H1 (cell line): ENCODE results near the gene FAM81B. TPM values are rescaled to one million over a fixed set of nuclear protein-coding genes. Genes with fewer than 3 reads are reported as not detected.

Experiments used
- BCL11A ChIP-seq, 2 experiments: IDR thresholded peaks; one replicate each; pipeline ENCODE4 v1.6.1; 2011; ENCODE audit warnings: low read depth in 2 of 2, low read length in 2 of 2, mild to moderate bottlenecking in 2 of 2
- CTBP2 ChIP-seq: IDR thresholded peaks from 2 replicates; pipeline ENCODE4 v1.7.0; 2011; ENCODE audit warnings: borderline replicate concordance, mild to moderate bottlenecking, moderate library complexity, mixed read lengths, low read length; ENCODE audit not compliant: insufficient read depth, insufficient read length
- GTF2F1 ChIP-seq: IDR thresholded peaks from 2 replicates; pipeline ENCODE4 v1.6.1; 2012; ENCODE audit warnings: low read depth, low read length, improper control_type of control experiment, borderline replicate concordance
- RAD21 ChIP-seq, 2 experiments: IDR thresholded peaks in 1 of 2; conservative IDR thresholded peaks in 1 of 2; 2 replicates each; pipeline ENCODE4 v1.6.1; 2011; ENCODE audit warnings: low read depth in 2 of 2, low read length in 2 of 2, improper control_type of control experiment in 1 of 2, inconsistent platforms in 1 of 2, mild to moderate bottlenecking in 1 of 2, moderate library complexity in 1 of 2
- RNF2 ChIP-seq: fragments of 200-900, 300-1000 bp; sonication (generic); IDR thresholded peaks from 2 replicates; pipeline ENCODE4 v1.7.1; 2016; ENCODE audit warnings: borderline replicate concordance, low read depth, mild to moderate bottlenecking, antibody characterized with exemption, low read length; ENCODE audit not compliant: poor library complexity, severe bottlenecking; ENCODE audit errors: missing control alignments
- SIX5 ChIP-seq: IDR thresholded peaks from 2 replicates; pipeline ENCODE4 v1.6.1; 2011; ENCODE audit warnings: mild to moderate bottlenecking, low read depth, low read length
- TAF1 ChIP-seq: IDR thresholded peaks from 2 replicates; pipeline ENCODE4 v1.6.1; 2011; ENCODE audit warnings: mild to moderate bottlenecking, low read depth, low read length
- polyA plus RNA-seq, 7 experiments: library from polyadenylated mRNA; depleted of rRNA in 3 of 7; stranded (reverse) in 5 of 7; unstranded in 2 of 7; fragments of >200 nt in 5 of 7; fragments of 200-250 nt in 2 of 7; gene quantifications; 1 replicate in 5 of 7; 2 replicates in 1 of 7; 4 replicates in 1 of 7; pipeline versions ENCODE4 v1.2.1 to v1.2.3, GENCODE V29; 2011 to 2013; ENCODE audit warnings: missing spikeins in 2 of 7, mixed read lengths in 2 of 7
- total RNA-seq: library from RNA; stranded (reverse); fragmentation: NEBNext Ultra II Directional; extraction: Animal tissue kit (Norgen Biotek cat#: 25700); gene quantifications from 2 replicates; pipeline ENCODE4 v1.2.1, GENCODE V29; 2021
- TF ChIP-seq, protein P1 (sequence below): fragments of 300-600 bp; sonication (generic); IDR thresholded peaks from 2 replicates; pipeline ENCODE4 v1.7.1; 2012; ENCODE audit warnings: low read length, moderate library complexity, mild to moderate bottlenecking, inconsistent platforms; ENCODE audit not compliant: insufficient replicate concordance

The FAM81B gene
- total and polyA plus RNA-seq, 2 of the 8 experiments (the other 6 are each of a cell fraction or from before 2014, with no cell fraction given), result not detected

DNA sequence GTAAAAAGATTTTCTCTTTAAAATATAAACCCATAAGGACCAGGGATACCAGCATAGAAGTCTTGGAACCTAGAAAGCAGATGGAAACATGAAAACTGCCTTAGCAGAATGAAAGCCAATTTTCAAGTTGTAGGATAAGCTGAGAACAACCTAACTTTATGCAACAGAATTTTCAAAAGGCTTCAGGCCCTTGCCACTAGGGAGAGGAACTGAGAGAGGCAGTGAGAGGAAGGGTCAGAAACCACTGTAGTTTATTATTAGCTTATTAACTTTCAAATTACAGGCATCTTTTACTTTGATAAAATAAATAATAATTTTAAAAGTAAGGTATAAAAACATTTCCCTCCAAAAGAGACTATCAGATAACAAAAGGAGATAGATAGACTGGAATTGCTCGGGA lies 33.4 kb downstream of the FAM81B start (continued):
- TF ChIP-seq, protein P1, sequence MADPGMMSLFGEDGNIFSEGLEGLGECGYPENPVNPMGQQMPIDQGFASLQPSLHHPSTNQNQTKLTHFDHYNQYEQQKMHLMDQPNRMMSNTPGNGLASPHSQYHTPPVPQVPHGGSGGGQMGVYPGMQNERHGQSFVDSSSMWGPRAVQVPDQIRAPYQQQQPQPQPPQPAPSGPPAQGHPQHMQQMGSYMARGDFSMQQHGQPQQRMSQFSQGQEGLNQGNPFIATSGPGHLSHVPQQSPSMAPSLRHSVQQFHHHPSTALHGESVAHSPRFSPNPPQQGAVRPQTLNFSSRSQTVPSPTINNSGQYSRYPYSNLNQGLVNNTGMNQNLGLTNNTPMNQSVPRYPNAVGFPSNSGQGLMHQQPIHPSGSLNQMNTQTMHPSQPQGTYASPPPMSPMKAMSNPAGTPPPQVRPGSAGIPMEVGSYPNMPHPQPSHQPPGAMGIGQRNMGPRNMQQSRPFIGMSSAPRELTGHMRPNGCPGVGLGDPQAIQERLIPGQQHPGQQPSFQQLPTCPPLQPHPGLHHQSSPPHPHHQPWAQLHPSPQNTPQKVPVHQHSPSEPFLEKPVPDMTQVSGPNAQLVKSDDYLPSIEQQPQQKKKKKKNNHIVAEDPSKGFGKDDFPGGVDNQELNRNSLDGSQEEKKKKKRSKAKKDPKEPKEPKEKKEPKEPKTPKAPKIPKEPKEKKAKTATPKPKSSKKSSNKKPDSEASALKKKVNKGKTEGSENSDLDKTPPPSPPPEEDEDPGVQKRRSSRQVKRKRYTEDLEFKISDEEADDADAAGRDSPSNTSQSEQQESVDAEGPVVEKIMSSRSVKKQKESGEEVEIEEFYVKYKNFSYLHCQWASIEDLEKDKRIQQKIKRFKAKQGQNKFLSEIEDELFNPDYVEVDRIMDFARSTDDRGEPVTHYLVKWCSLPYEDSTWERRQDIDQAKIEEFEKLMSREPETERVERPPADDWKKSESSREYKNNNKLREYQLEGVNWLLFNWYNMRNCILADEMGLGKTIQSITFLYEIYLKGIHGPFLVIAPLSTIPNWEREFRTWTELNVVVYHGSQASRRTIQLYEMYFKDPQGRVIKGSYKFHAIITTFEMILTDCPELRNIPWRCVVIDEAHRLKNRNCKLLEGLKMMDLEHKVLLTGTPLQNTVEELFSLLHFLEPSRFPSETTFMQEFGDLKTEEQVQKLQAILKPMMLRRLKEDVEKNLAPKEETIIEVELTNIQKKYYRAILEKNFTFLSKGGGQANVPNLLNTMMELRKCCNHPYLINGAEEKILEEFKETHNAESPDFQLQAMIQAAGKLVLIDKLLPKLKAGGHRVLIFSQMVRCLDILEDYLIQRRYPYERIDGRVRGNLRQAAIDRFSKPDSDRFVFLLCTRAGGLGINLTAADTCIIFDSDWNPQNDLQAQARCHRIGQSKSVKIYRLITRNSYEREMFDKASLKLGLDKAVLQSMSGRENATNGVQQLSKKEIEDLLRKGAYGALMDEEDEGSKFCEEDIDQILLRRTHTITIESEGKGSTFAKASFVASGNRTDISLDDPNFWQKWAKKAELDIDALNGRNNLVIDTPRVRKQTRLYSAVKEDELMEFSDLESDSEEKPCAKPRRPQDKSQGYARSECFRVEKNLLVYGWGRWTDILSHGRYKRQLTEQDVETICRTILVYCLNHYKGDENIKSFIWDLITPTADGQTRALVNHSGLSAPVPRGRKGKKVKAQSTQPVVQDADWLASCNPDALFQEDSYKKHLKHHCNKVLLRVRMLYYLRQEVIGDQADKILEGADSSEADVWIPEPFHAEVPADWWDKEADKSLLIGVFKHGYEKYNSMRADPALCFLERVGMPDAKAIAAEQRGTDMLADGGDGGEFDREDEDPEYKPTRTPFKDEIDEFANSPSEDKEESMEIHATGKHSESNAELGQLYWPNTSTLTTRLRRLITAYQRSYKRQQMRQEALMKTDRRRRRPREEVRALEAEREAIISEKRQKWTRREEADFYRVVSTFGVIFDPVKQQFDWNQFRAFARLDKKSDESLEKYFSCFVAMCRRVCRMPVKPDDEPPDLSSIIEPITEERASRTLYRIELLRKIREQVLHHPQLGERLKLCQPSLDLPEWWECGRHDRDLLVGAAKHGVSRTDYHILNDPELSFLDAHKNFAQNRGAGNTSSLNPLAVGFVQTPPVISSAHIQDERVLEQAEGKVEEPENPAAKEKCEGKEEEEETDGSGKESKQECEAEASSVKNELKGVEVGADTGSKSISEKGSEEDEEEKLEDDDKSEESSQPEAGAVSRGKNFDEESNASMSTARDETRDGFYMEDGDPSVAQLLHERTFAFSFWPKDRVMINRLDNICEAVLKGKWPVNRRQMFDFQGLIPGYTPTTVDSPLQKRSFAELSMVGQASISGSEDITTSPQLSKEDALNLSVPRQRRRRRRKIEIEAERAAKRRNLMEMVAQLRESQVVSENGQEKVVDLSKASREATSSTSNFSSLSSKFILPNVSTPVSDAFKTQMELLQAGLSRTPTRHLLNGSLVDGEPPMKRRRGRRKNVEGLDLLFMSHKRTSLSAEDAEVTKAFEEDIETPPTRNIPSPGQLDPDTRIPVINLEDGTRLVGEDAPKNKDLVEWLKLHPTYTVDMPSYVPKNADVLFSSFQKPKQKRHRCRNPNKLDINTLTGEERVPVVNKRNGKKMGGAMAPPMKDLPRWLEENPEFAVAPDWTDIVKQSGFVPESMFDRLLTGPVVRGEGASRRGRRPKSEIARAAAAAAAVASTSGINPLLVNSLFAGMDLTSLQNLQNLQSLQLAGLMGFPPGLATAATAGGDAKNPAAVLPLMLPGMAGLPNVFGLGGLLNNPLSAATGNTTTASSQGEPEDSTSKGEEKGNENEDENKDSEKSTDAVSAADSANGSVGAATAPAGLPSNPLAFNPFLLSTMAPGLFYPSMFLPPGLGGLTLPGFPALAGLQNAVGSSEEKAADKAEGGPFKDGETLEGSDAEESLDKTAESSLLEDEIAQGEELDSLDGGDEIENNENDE, result no peak
- TF ChIP-seq GTF2F1, result no peak
- no peak for TF ChIP-seq SIX5
- TF ChIP-seq CTBP2, result no peak
- TF ChIP-seq RNF2, result no peak
- no peak for TF ChIP-seq TAF1
- TF ChIP-seq BCL11A (IDR thresholded peaks at IDR 0.05; ENCODE audit: low read depth in 2 of 2, low read length in 2 of 2), result no peak
- TF ChIP-seq RAD21 (IDR thresholded peaks at IDR 0.05 in 1 of 2, conservative IDR thresholded peaks at IDR 0.05 in 1 of 2; ENCODE audit: low read depth in 2 of 2, low read length in 2 of 2), result no peak
- TF ChIP-seq, all 59 proteins: peak for 0
